OCI-LY7 (cell line): ENCODE results near the gene EGFL7.

Experiments used
- CTCF ChIP-seq: fragments of 200-600 bp; sonication (generic); conservative IDR thresholded peaks from 2 replicates; pipeline ENCODE4 v1.5.1; 2014; ENCODE audit warnings: mild to moderate bottlenecking, antibody characterized with exemption, low read length, moderate library complexity, mixed read lengths
- EZH2phosphoT487 ChIP-seq: fragments of 200-600 bp; sonication (generic); IDR thresholded peaks from 2 replicates; pipeline ENCODE4 v1.6.1; 2018; ENCODE audit warnings: low read depth, borderline replicate concordance, mild to moderate bottlenecking, mixed run types, antibody characterized with exemption, low read length, moderate library complexity, mixed read lengths

- no peak for TF ChIP-seq CTCF
- no peak for TF ChIP-seq EZH2phosphoT487
Observed at GRCh38 chr9:136664000-136664915, 1.5 kb downstream of the EGFL7 start.
